Gastroesophageal sphincter (tissue), 4 donors: Measurements from ENCODE around the gene CREBL2. TPM values are rescaled to one million over a fixed set of nuclear protein-coding genes. Genes with fewer than 3 reads are reported as not detected.
"Not testable (repeated sequence)": the region's sequence is repeated elsewhere in the genome, so short reads cannot be mapped to it uniquely, and the experiment has no call there.

Source experiments
- ATAC-seq: fragments of 150-250 bp; one replicate; pipeline ENCODE4 v1.9.1; 2016; ENCODE audit warnings: mild to moderate bottlenecking, moderate library complexity
- H3K27ac ChIP-seq, 4 donors: fragments of 200-600 bp; sonication (generic) in 3 of 4; 1 replicate in 3 of 4; 2 replicates in 1 of 4; pipeline ENCODE4 v1.5.1; 2016 to 2019
- H3K27me3 ChIP-seq: fragments of 200-600 bp; sonication (generic); one replicate; pipeline ENCODE4 v1.5.1; 2019
- H3K36me3 ChIP-seq, 2 donors: fragments of 200-600 bp; sonication (generic); one replicate each; pipeline ENCODE4 v1.5.1; 2019; ENCODE audit warnings: control low read depth in 1 of 2
- H3K4me1 ChIP-seq, 3 donors: fragments of 200-600 bp; sonication (generic); 1 replicate in 2 of 3; 2 replicates in 1 of 3; pipeline ENCODE4 v1.5.1; 2016 to 2019; ENCODE audit warnings: control low read depth in 2 of 3
- H3K4me3 ChIP-seq, 2 donors: fragments of 200-600 bp; sonication (generic); one replicate each; pipeline ENCODE4 v1.5.1; 2019; ENCODE audit warnings: mild to moderate bottlenecking in 1 of 2, moderate library complexity in 1 of 2
- H3K9me3 ChIP-seq, 3 donors: fragments of 200-600 bp; sonication (generic); one replicate each; pipeline ENCODE4 v1.5.1; 2017 to 2019; ENCODE audit warnings: control low read depth in 2 of 3
- EP300 ChIP-seq: sonication (generic); formaldehyde crosslinking; IDR thresholded peaks from one replicate; pipeline ENCODE4 v1.6.1; 2017; ENCODE audit warnings: antibody characterized with exemption, mild to moderate bottlenecking
- POLR2A ChIP-seq, 2 donors: fragments of 450-650 bp; IDR thresholded peaks; one replicate each; pipeline ENCODE4 v1.6.1; 2017; ENCODE audit warnings: antibody characterized with exemption in 2 of 2, mild to moderate bottlenecking in 2 of 2, moderate library complexity in 1 of 2
- POLR2AphosphoS5 ChIP-seq: sonication (generic); formaldehyde crosslinking; IDR thresholded peaks from one replicate; pipeline ENCODE4 v1.6.1; 2017; ENCODE audit warnings: antibody characterized with exemption
- WGBS, 2 donors: methylation state at CpG; one replicate each; pipeline ENCODE4 v1.1.5; 2018; ENCODE audit warnings: low coverage in 1 of 2; 5-methylcytosine and 5-hydroxymethylcytosine counted together
- total RNA-seq, 4 donors: library from RNA; depleted of rRNA; stranded (reverse); fragments of >200 nt; gene quantifications; one replicate each; pipeline ENCODE4 v1.1.0, GENCODE V29; 2016
- TF ChIP-seq, protein P1 (sequence below), 4 experiments: fragments of 200-600 bp in 2 of 4; fragments of 450-650 bp in 2 of 4; sonication (generic) in 1 of 4; IDR thresholded peaks; one replicate each; pipeline ENCODE4 v1.5.1; 2017 to 2019; ENCODE audit warnings: antibody characterized with exemption in 4 of 4, mild to moderate bottlenecking in 2 of 4, moderate library complexity in 2 of 4

The CREBL2 gene
- total RNA-seq, 4 donors from 2014 or later: 46.3 to 66.6 (median 59.8) TPM

DNA sequence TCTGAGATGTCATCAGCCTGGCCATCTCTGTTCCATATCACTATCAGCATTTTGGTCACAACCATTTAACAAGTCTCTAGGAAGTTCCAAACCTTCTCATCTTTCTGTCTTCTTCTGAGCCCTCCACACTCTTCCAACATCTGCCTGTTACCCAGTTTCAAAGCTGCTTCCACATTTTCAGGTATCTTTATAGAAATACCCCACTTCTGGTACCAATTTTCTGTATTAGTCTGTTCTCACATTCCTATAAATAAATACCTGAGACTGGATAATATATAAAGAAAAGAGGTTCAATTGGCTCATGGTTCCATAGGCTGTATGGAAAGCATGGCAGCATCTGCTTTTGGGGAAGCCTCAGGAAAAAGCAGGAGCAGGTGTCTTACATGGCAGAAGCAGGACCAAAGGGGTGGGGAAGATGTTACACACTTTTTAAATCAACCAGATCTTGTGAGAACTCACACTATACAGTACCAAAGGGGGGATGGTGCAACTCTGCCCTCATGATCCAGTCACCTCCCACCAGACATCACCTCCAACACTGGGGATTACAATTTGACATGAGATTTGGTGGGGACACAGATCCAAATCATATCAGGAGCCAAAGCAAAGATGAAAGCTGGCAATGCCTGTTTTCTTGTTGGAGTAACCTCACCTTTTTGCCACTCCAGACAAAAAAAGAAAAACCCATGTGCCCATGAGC, 37.4 kb downstream of the CREBL2 start:
- H3K4me3 ChIP-seq: no peak overlapping the region
- H3K9me3 ChIP-seq: peaks cover 0 to 26% (median 0%) of the 10 kb centered on the region in 3 donors
- peaks cover 0 to 5% of the 10 kb centered on the region in 2 donors for H3K36me3 ChIP-seq
- no peak for ATAC-seq
- TF ChIP-seq EP300: no peak
- TF ChIP-seq, protein P1, sequence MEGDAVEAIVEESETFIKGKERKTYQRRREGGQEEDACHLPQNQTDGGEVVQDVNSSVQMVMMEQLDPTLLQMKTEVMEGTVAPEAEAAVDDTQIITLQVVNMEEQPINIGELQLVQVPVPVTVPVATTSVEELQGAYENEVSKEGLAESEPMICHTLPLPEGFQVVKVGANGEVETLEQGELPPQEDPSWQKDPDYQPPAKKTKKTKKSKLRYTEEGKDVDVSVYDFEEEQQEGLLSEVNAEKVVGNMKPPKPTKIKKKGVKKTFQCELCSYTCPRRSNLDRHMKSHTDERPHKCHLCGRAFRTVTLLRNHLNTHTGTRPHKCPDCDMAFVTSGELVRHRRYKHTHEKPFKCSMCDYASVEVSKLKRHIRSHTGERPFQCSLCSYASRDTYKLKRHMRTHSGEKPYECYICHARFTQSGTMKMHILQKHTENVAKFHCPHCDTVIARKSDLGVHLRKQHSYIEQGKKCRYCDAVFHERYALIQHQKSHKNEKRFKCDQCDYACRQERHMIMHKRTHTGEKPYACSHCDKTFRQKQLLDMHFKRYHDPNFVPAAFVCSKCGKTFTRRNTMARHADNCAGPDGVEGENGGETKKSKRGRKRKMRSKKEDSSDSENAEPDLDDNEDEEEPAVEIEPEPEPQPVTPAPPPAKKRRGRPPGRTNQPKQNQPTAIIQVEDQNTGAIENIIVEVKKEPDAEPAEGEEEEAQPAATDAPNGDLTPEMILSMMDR (IDR thresholded peaks at IDR 0.05): no peak
- TF ChIP-seq POLR2AphosphoS5: no peak
- TF ChIP-seq POLR2A (IDR thresholded peaks at IDR 0.05): no peak
- no peaks in the 10 kb centered on the region for H3K27me3 ChIP-seq
- H3K27ac ChIP-seq: no peak overlapping the region
- no peaks in the 10 kb centered on the region for H3K4me1 ChIP-seq

DNA sequence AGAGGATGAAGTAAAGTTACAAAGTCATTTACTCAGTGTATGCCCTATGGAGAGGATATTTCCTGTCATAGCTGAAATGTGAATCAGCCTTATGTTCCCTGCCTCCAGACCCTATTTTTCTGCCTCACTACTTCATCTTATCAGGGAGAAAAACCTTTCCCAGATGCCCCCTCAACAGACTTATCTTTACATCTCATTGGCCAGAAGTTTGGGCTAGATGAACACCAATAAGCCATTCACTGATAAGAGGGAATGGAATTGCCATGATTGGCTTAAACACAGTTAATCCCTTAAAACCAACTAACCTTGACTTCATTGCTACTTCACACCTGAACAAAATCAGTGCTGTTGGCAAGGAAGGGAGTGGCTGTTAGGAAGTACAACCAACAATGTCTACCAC, 40.1 kb downstream of the CREBL2 start:
- H3K36me3 ChIP-seq: no peaks in the 10 kb centered on the region
- no peaks in the 10 kb centered on the region for H3K27me3 ChIP-seq
- H3K27ac ChIP-seq: no peak overlapping the region
- H3K9me3 ChIP-seq: peaks cover 0 to 26% (median 0%) of the 10 kb centered on the region in 3 donors
- no peak for TF ChIP-seq POLR2AphosphoS5
- TF ChIP-seq EP300: no peak
- TF ChIP-seq POLR2A (IDR thresholded peaks at IDR 0.05): no peak
- no peak for ATAC-seq
- H3K4me3 ChIP-seq: no peak overlapping the region
- H3K4me1 ChIP-seq: peaks cover 0 to 10% (median 0%) of the 10 kb centered on the region in 3 donors

- not testable (repeated sequence) for H3K4me3 ChIP-seq, ATAC-seq, H3K27me3 ChIP-seq, H3K27ac ChIP-seq, H3K36me3 ChIP-seq, H3K4me1 ChIP-seq
- 100% methylated on average over 2 of the region's 4 CpGs; no CpG with 5 or more reads in 1 of the 2 donors for WGBS, 2 donors
- H3K9me3 ChIP-seq: peaks cover 0 to 25% (median 0%) of the 10 kb centered on the region in 3 donors
Observed at GRCh38 chr12:12652704-12653103, 41.0 kb downstream of the CREBL2 start.

DNA sequence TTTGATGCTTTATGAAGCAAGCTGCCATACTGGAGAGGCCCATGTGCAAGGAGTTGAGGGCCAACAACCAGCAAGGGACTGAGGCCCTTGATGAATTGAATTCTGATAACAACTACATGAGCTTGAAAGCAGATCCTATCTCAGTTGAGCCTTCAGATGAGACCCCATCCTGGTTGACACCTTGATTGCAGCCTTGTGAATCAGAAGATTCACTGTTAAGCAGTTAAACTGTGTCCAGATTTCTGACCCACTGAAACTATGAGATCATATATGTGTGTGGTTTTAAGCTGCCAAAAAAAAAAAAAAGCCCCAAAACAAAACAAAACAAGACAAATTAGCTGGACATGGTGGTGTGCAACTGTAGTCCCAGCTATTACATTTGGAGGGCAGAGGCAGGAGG, 42.2 kb downstream of the CREBL2 start:
- H3K36me3 ChIP-seq: no peaks in the 10 kb centered on the region
- H3K4me1 ChIP-seq: peaks cover 0 to 10% (median 0%) of the 10 kb centered on the region in 3 donors
- no peak overlapping the region for H3K4me3 ChIP-seq
- TF ChIP-seq POLR2AphosphoS5: no peak
- TF ChIP-seq, protein P1 (IDR thresholded peaks at IDR 0.05): no peak
- no peak for TF ChIP-seq EP300
- TF ChIP-seq POLR2A (IDR thresholded peaks at IDR 0.05): no peak
- no peak for ATAC-seq
- no peaks in the 10 kb centered on the region for H3K27me3 ChIP-seq
- H3K27ac ChIP-seq: no peak overlapping the region
- H3K9me3 ChIP-seq: peaks cover 0 to 12% (median 0%) of the 10 kb centered on the region in 3 donors

GRCh38 chr12:12654691-12655460, 43.2 kb downstream of the CREBL2 start:
- no peak for TF ChIP-seq EP300
- TF ChIP-seq, protein P1 (IDR thresholded peaks at IDR 0.05): no peak
- no peak for TF ChIP-seq POLR2A (IDR thresholded peaks at IDR 0.05)
- no peak for TF ChIP-seq POLR2AphosphoS5
- Histone ChIP-seq H3K27ac (no peak overlapping the region), H3K36me3 (no peaks in the 10 kb centered on the region), H3K9me3 (peaks cover 0 to 3% (median 0%) of the 10 kb centered on the region in 3 donors), H3K4me3 (no peak overlapping the region), H3K4me1 (peaks cover 0 to 10% (median 0%) of the 10 kb centered on the region in 3 donors), H3K27me3 (no peaks in the 10 kb centered on the region)
- no peak for ATAC-seq
- WGBS, 2 donors: 77 to 100% methylated on average over 1 to 2 of the region's 3 CpGs

DNA sequence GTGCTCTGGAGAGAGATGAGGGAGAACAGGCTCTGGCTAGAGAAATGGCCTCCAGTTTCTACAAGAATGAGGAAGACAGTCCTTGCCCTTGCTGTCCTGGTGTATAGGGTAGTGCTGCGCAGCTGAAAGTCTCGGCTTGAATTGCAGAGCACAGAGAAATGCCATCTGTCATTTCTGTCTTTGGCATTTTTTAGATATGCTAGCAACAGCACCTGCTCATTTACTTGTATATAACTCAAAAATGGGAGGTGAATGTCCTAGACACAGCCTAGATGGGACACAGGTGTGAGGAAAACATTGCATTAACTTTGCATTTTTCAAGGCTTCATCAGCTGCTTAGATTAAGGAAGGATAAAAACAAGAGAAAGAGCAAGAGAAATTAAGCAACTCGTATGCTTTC, 48.5 kb downstream of the CREBL2 start:
- TF ChIP-seq, protein P1 (IDR thresholded peaks at IDR 0.05): no peak
- TF ChIP-seq EP300 (no peak), POLR2A (IDR thresholded peaks at IDR 0.05) (no peak), POLR2AphosphoS5 (no peak)
- no peaks in the 10 kb centered on the region for H3K36me3 ChIP-seq
- no peaks in the 10 kb centered on the region for H3K9me3 ChIP-seq
- no peak overlapping the region for H3K27ac ChIP-seq
- ATAC-seq: no peak
- no peak overlapping the region for H3K4me3 ChIP-seq
- H3K27me3 ChIP-seq: no peaks in the 10 kb centered on the region
- 63 to 73% methylated on average over 2 of the region's 3 CpGs for WGBS, 2 donors
- H3K4me1 ChIP-seq: peaks cover 0 to 10% (median 0%) of the 10 kb centered on the region in 3 donors
